NCI-H446 treated with DMSO at 0.1 percent for 48 hours (cell line): Measurements from ENCODE around the gene HKDC1.
"Not testable (repeated sequence)": the region's sequence is repeated elsewhere in the genome, so short reads cannot be mapped to it uniquely, and the experiment has no call there.

Experiments
- DNase-seq: peaks from one replicate; lab custom pipeline; 2025; lab: John Stamatoyannopoulos, UW

Gene HKDC1

DNA sequence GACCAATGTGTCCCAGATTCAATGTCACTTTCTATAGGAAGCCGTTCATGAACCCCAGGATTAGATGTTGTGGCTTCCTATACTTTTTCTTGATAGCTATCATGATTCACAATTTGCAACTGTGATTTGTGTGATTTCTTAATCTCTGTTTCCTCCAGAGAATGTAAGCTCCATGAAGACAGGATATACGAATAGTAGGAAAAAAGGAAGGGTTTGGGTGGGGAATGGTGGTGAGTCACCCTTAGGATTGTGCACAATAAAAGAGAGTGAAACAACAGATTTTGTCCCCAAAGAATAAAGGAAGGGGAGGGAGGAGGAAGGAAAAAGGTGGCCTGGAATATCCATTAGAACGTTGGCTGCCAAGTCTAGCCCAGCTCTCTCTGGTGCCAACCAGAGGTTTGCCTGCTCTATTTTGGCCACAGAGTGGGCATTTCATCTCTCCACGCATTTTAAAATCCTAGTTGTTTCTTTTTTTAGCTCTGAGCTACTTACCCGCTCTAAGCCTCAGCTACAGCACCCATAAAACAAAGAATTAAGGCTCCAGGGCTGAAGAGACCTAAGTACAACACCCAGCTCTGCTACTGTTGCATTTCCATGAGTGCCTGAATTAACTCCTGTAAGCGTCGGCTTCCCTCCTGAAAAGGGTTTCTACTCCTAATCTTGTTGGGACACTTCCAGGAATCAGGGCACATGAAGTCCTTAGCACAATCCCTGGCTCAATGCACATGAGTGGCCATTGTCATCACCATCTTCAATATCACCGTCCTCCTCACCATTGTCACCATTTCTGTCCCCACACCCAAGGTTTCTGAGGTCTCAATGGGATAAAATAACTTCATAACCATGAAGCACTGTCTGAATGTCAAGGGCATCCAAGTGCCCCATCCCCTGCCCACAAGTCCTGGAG lies 61.6 kb downstream of the HKDC1 start:
- no peak for DNase-seq

GRCh38 chr10:69284402-69284801 lies 64.3 kb downstream of the HKDC1 start:
- not testable (repeated sequence) for DNase-seq

DNA sequence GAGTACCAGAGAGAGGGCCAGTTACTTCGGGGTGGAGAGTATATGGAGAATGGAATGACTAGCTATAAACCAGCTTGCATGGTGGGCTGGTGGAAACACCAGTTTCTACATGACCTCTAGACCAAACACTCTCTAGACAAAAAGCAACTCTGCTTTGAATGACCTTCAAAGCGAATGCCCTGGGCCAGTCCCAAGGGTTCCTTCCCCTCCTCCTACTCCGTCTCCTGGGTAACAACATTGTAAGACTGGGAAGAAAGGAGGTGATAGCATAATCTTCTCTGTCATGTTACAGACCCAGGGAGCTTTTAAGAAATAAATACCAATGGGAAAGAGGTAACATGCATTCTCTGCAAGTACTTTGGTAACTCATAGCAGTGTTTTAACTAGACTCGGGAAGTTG lies 65.6 kb downstream of the HKDC1 start:
- DNase-seq = no peak

- DNase-seq = no peak
Measured at GRCh38 chr10:69287181-69287580, 67.0 kb downstream of the HKDC1 start.

- DNase-seq = no peak
Measured at GRCh38 chr10:69290993-69291392, 70.9 kb downstream of the HKDC1 start.

GRCh38 chr10:69292459-69292858 lies 72.3 kb downstream of the HKDC1 start:
- DNase-seq = no peak

DNA sequence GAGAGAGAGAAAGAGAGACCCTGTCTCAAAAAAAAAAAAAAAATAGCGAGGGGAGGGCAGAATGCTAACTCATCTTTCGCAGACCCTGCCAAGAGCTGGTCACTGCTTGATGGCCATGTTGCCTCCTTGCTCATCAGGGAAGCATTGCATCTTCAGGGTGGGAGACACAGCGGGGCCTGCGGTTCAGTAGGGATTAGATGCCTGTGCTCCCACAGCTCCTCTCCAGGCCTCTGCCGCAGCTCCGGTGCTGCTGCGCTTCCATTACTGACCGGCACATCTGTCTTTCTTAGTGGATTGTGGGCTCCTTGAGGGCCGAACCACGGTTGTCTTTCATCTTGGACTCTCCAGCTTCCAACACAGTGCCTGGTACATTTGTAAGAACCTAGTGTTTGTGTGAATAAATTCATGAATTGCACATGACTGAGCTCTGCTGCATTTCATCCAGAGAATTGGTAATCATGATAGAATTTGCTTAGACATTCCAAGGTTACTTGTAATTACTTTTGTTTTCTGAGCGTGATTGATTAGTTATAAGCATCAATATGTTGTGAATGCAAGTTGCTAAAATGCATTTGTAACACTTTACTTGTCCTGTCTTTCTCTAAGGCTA lies 75.0 kb downstream of the HKDC1 start:
- no peak for DNase-seq

DNA sequence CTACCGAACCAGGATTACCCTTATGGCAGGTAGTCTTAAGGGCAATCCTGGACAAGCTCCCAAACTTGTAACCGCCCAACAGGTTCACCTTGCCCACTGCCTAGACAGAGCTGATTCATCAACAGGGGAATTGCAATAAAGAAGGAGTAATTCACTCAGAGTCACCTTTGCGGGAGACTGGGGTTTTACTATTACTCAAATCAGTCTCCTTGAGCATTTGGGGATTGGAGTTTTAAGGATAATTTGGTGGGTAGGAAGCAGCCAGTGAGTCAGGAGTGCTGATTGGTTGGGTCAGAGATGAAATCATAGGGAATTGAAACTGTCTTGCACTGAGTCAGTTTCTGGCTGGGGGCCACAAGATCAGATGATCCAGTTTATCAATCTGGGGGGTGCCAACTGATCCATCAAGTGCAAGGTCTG lies 83.5 kb downstream of the HKDC1 start:
- no peak for DNase-seq

DNA sequence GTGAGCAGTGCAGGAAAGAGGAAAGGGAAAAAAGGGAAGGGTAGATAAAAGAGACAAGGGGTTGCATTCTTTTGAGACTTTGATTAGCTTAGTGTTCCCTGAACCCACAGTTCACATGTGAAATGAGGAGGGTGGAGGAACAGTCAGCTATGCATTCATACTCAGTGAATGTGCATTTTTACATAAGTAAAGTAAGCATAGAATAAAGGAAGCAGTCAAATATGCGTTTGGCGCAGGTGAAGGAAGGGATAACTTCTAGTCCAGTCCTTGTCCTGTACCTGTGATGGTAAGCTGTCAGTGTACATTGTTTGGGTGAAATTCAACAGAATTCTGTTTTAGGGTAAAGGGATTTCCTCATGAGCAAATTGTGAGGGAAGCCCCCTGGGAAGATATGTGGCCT lies 86.3 kb downstream of the HKDC1 start:
- DNase-seq = no peak

DNA sequence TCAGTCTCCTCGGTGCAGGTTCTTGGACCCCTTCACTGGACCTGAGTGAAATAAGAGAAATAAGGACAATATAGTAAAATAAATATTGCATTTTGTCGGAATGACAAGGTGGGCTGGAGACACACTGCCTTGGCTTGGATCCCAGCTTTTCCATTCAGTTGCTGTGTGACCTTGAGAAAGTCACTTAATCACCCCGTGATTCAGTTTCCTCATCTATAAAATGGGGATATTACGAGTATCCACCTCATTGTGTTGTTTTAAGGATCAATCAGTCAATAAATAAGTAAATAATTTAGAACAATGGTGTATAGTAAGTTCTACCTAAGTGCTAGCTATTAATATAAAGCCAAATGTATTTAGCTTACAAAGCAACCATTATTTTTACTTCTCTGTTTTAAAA lies 87.3 kb downstream of the HKDC1 start:
- DNase-seq = no peak

- not testable (repeated sequence) for DNase-seq
Measured at GRCh38 chr10:69308304-69308703, 88.2 kb downstream of the HKDC1 start.

- no peak for DNase-seq
Measured at GRCh38 chr10:69311309-69311708, 91.2 kb downstream of the HKDC1 start.

- no peak for DNase-seq
Measured at GRCh38 chr10:69312528-69312927, 92.4 kb downstream of the HKDC1 start.

DNA sequence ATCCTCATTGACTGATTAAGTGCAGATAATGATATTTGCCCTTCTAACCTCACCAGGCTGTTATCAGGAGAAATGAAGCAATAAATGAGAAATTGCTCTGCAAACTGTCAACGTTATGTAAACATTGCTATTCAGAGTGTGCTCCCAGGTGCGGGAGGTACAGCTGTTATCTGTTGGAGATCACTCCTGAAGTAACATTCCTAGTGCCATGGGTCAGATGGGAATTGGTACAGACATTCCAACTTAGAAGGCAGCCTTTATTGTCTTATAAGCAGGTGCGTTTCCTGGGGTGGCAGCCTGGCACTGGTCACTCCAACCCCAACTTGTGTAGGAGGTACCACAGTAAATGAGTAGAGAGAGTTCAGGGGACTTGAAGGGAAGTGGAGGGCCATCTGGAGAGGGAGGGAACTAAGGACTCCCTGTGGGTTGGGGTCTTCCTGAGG lies 95.0 kb downstream of the HKDC1 start:
- no peak for DNase-seq

DNA sequence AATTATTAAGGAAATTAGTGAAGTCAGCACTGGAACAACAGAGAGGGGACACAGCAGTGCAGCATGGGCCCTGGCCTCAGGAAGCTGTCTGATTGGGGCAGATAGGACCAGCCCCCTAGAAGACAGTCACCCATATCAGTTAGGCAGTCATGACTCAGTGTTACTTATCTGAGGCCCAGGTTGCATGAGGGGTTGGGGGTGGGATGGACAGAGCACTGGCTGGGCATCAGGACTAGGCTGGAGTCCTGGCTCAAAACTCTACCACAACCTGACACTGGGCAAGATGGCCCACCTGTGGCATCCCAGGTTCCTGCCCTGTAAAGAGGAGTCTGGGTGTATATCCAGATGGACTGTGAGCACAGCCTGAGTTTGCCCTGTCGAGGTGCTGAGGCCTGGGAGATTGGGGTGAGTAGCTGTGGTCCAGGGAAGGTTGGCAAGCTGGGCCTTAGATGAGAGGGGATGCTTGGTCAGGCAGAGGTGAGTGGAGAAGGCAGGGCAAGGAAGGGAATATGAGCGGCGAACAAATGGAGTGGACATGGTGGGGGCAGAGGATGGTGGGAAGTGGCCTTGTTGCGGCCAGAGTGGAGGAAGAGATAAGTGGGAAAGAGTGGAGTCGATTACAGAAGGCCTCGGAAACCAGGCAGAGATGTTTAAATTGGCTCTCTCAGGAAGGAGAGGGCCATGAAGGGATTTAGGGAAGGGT lies 95.6 kb downstream of the HKDC1 start:
- DNase-seq = no peak

- no peak for DNase-seq
Measured at GRCh38 chr10:69316313-69317059, 96.4 kb downstream of the HKDC1 start.
